Measurements from ENCODE around the gene ATXN10.

DNA sequence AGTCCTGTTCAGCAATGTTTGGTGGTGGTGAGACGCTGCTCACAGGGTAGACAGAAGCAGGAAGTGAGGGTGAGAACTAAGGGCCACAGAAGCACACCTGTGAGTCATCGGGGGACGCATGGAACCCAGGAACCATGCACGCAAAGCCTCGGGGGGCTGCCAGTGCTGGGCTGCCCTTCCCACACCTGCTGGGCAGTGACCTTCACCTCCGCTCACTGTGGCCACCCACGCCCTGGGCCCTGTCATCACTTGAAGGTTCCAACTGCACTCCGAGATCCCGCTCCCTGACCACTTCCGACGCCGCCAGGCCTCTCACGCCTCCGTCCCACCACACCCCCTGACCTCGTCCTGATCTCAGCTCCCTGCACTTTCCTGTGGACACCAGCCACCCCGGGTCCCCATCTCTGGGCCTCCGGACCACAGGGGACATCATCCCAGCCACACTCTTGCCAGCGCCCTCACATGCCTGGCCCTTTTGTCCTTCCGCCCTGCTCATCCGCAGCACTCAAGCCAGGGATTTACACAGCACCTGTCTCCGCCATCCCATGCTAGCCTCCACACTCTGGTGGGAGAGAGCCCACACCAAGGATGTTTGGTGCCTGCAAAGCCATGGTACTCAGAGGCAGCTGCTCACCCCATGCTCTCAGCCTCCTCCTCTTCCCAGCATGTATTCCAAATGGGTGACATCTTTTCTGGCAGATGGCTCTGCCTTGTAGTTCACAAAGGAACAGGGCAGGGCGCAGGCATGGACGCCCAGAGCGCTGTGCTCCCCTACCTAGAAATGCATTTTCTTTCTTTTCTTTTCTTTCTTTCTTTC lies 23.1 kb upstream of the ATXN10 start:
- TF ChIP-seq, protein P1, sequence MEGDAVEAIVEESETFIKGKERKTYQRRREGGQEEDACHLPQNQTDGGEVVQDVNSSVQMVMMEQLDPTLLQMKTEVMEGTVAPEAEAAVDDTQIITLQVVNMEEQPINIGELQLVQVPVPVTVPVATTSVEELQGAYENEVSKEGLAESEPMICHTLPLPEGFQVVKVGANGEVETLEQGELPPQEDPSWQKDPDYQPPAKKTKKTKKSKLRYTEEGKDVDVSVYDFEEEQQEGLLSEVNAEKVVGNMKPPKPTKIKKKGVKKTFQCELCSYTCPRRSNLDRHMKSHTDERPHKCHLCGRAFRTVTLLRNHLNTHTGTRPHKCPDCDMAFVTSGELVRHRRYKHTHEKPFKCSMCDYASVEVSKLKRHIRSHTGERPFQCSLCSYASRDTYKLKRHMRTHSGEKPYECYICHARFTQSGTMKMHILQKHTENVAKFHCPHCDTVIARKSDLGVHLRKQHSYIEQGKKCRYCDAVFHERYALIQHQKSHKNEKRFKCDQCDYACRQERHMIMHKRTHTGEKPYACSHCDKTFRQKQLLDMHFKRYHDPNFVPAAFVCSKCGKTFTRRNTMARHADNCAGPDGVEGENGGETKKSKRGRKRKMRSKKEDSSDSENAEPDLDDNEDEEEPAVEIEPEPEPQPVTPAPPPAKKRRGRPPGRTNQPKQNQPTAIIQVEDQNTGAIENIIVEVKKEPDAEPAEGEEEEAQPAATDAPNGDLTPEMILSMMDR (IDR thresholded peaks at IDR 0.05; ENCODE audit: control extremely low read depth in 1 of 3, insufficient read depth in 1 of 3, low read depth in 1 of 3, low read length in 3 of 3): no peak
- TF ChIP-seq SP2 (IDR thresholded peaks at IDR 0.05; ENCODE audit: low read length) (no peak), USF2 (IDR thresholded peaks at IDR 0.05; ENCODE audit: low read length) (no peak), GABPA (IDR thresholded peaks at IDR 0.05; ENCODE audit: borderline replicate concordance, insufficient read depth, low read length) (no peak), RAD21 (IDR thresholded peaks at IDR 0.05 in 1 of 2, conservative IDR thresholded peaks at IDR 0.05 in 1 of 2; ENCODE audit: low read depth in 2 of 2, low read length in 2 of 2) (no peak)

Data from H1 (cell line).